ENCODE measurements around the gene PKDCC. TPM values are rescaled to one million over a fixed set of nuclear protein-coding genes. Genes with fewer than 3 reads are reported as not detected.

PKDCC gene
- total and polyA plus RNA-seq, 2 of the 8 experiments (the other 6 are each of a cell fraction or from before 2014, with no cell fraction given), result 49.9 to 80.1 TPM

DNA sequence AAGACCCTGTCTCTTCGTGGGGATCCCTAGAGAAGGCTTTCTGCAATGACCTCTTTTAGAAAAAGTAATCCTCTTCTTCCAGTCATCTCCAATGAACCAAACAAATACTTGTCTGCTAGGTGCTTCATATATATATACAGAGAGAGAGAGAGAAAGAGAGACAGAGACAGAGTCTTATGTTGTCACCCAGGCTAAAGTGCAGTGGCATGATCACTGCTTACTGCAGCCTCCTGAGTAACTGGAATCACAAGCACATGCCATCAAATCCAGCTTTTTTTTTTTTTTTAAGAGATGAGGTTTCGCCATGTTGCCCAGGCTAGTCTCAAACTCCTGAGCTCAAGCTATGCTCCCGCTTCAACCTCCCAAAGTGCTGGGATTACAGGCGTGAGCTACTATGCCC, 18.6 kb upstream of the PKDCC start (continued):
- no peak for TF ChIP-seq CHD7 (IDR thresholded peaks at IDR 0.05; ENCODE audit: insufficient replicate concordance, low read length)
- TF ChIP-seq USF2 (IDR thresholded peaks at IDR 0.05; ENCODE audit: low read length), result no peak
- TF ChIP-seq RAD21 (IDR thresholded peaks at IDR 0.05 in 1 of 2, conservative IDR thresholded peaks at IDR 0.05 in 1 of 2; ENCODE audit: low read depth in 2 of 2, low read length in 2 of 2), result no peak
- no peak for TF ChIP-seq CBX8 (IDR thresholded peaks at IDR 0.05; ENCODE audit: borderline replicate concordance, low read depth, low read length)
- no peak for TF ChIP-seq EP300 (IDR thresholded peaks at IDR 0.05; ENCODE audit: borderline replicate concordance in 1 of 2, low read depth in 2 of 2, low read length in 2 of 2)
- TF ChIP-seq TAF7 (optimal IDR thresholded peaks at IDR 0.05; ENCODE audit: borderline replicate concordance, low read depth, low read length), result no peak
- TF ChIP-seq MAX (IDR thresholded peaks at IDR 0.05), result no peak
- no peak for TF ChIP-seq NANOG (IDR thresholded peaks at IDR 0.05; ENCODE audit: insufficient read depth, low read depth, low read length, poor library complexity, severe bottlenecking)
- no peak for TF ChIP-seq SP1 (IDR thresholded peaks at IDR 0.05; ENCODE audit: low read depth, low read length)
- no peak for TF ChIP-seq POLR2A (IDR thresholded peaks at IDR 0.05; ENCODE audit: control extremely low read depth in 1 of 2, low read depth in 2 of 2, low read length in 2 of 2)
